Esophagus (tissue), 2 donors: ENCODE data around the gene SVOP. TPM values are rescaled to one million over a fixed set of nuclear protein-coding genes. Genes with fewer than 3 reads are reported as not detected.

ENCODE experiments used
- H3K27ac ChIP-seq, 2 donors: one replicate each; pipeline ENCODE4 v1.5.1; 2013; ENCODE audit warnings: low read depth in 2 of 2, mild to moderate bottlenecking in 2 of 2, inconsistent platforms in 1 of 2, low read length in 1 of 2, moderate library complexity in 1 of 2
- H3K27me3 ChIP-seq, 2 donors: one replicate each; pipeline ENCODE4 v1.6.1; 2013; ENCODE audit warnings: low read length in 2 of 2, control low read depth in 1 of 2, mild to moderate bottlenecking in 1 of 2; ENCODE audit not compliant: insufficient read depth in 2 of 2, control insufficient read depth in 1 of 2
- H3K36me3 ChIP-seq, 2 donors: one replicate each; pipeline ENCODE4 v1.6.1; 2013; ENCODE audit warnings: low read length in 1 of 2; ENCODE audit not compliant: control insufficient read depth in 2 of 2, insufficient read depth in 2 of 2
- H3K4me1 ChIP-seq, 2 donors: one replicate each; pipeline ENCODE4 v1.6.1; 2013; ENCODE audit warnings: low read length in 1 of 2; ENCODE audit not compliant: control insufficient read depth in 2 of 2, insufficient read depth in 2 of 2
- H3K4me3 ChIP-seq, 2 donors: one replicate each; pipeline ENCODE4 v1.5.1; 2013; ENCODE audit warnings: low read length in 2 of 2, mild to moderate bottlenecking in 2 of 2, low read depth in 1 of 2, moderate library complexity in 1 of 2
- H3K9me3 ChIP-seq, 2 donors: one replicate each; pipeline ENCODE4 v1.6.1; 2013; ENCODE audit warnings: mild to moderate bottlenecking in 2 of 2, low read depth in 1 of 2, low read length in 1 of 2, moderate library complexity in 1 of 2; ENCODE audit not compliant: control insufficient read depth in 2 of 2, insufficient read depth in 1 of 2
- WGBS, 2 donors: extraction: QIAGEN DNeasy Blood & Tissue Kit; methylation state at CpG; one replicate each; pipeline ENCODE4 v1.1.7; 2013; 5-methylcytosine and 5-hydroxymethylcytosine counted together
- polyA plus RNA-seq, 2 donors: library from polyadenylated mRNA; stranded (reverse); fragments of 200-250 nt; gene quantifications; one replicate each; pipeline ENCODE4 v1.2.3, GENCODE V29; 2013
- donor health status: healthy with polysubstance abuse.
- donor health status: Bipolar disorder and iron deficiency.

SVOP gene
- polyA plus RNA-seq, 2 donors, result not detected

- H3K27me3 ChIP-seq, result no peaks in the 10 kb centered on the region
- 76 to 89% methylated on average over 2 of the region's 2 CpGs for WGBS, 2 donors
- no peak overlapping the region for H3K27ac ChIP-seq
- peaks cover 0 to 2% of the 10 kb centered on the region in 2 donors for H3K4me1 ChIP-seq
- no peak overlapping the region for H3K4me3 ChIP-seq
- H3K36me3 ChIP-seq, result no peaks in the 10 kb centered on the region
- no peaks in the 10 kb centered on the region for H3K9me3 ChIP-seq
Measured at GRCh38 chr12:108906971-108907370, 113.9 kb downstream of the SVOP start.

DNA sequence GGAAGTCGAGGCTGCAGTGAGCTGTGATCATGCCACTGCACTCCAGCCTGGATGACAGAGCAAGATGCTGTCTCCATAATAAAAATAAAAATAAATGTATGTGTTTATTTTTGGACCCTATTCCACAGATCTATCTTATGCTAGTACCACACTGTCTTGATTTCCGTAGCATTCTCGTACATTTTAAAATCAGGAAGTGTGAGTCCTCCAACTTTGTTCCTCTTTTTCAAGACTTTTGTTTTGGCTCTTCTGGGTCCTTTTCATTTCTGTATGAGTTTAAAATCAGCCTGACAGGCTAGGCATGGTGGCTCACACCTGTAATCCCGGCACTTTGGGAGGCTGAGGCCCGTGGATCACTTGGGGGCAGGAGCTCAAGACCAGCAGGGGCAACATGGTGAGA, 115.1 kb downstream of the SVOP start:
- WGBS, 2 donors, result 73 to 78% methylated on average over 5 of the region's 5 CpGs
- no peaks in the 10 kb centered on the region for H3K9me3 ChIP-seq
- H3K4me3 ChIP-seq, result no peak overlapping the region
- H3K27me3 ChIP-seq, result no peaks in the 10 kb centered on the region
- no peak overlapping the region for H3K27ac ChIP-seq
- H3K36me3 ChIP-seq, result no peaks in the 10 kb centered on the region
- no peaks in the 10 kb centered on the region for H3K4me1 ChIP-seq

DNA sequence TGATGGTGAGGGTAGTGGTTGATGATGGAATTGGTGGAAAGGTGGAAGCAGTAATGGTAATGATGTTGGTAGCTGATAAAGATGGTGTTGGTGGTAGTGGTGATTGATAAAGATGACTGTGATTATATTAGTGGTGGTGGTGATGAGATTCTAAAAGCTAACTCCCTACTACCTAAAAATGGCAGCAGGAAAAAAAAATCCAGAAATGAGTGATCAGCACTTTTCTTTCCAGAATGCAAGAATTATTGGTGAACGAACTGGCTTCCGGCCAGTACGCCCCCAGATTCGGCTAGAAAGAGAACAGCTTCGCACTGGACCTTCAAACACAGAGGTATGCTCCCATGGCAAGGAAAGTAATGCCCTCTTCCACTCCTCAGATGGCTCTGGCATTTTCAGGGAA, 121.7 kb downstream of the SVOP start:
- Histone ChIP-seq H3K4me3 (no peak overlapping the region), H3K4me1 (peaks cover 0 to 3% of the 10 kb centered on the region in 2 donors), H3K36me3 (no peaks in the 10 kb centered on the region), H3K27ac (no peak overlapping the region), H3K9me3 (peaks cover 0 to 6% of the 10 kb centered on the region in 2 donors), H3K27me3 (no peaks in the 10 kb centered on the region)
- WGBS, 2 donors, result 82 to 84% methylated on average over 5 of the region's 5 CpGs

DNA sequence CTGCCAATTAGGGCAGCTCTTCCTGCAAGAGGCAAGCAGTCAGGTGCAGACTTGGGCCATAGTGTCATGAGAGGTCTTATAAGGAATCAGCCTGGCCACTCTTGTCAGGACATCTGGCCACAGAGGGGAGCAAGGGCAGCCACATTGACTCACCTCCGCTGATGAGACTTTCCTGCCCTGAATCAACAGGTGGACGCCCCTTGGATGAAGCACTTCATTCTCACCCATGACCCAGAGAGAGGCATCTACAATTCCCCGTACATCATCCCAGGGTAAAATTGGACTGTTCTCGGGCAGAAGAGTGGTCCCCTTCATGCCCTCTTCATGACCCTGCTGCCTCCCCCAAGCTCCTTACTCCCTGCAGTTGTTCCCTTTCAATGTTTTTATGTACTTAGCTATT, 124.1 kb downstream of the SVOP start:
- whole genome bisulfite sequencing, 2 donors, result 87 to 90% methylated on average over 4 of the region's 4 CpGs
- H3K9me3 ChIP-seq, result peaks cover 0 to 6% of the 10 kb centered on the region in 2 donors
- no peaks in the 10 kb centered on the region for H3K36me3 ChIP-seq
- H3K27ac ChIP-seq, result no peak overlapping the region
- no peak overlapping the region for H3K4me3 ChIP-seq
- H3K4me1 ChIP-seq, result peaks cover 0 to 3% of the 10 kb centered on the region in 2 donors
- no peaks in the 10 kb centered on the region for H3K27me3 ChIP-seq

GRCh38 chr12:108896336-108896735, 124.5 kb downstream of the SVOP start:
- Histone ChIP-seq H3K4me1 (peaks cover 0 to 3% of the 10 kb centered on the region in 2 donors), H3K27ac (no peak overlapping the region), H3K9me3 (peaks cover 0 to 6% of the 10 kb centered on the region in 2 donors), H3K36me3 (no peaks in the 10 kb centered on the region), H3K27me3 (no peaks in the 10 kb centered on the region), H3K4me3 (no peak overlapping the region)
- WGBS, 2 donors, result 54 to 62% methylated on average over 8 of the region's 8 CpGs

DNA sequence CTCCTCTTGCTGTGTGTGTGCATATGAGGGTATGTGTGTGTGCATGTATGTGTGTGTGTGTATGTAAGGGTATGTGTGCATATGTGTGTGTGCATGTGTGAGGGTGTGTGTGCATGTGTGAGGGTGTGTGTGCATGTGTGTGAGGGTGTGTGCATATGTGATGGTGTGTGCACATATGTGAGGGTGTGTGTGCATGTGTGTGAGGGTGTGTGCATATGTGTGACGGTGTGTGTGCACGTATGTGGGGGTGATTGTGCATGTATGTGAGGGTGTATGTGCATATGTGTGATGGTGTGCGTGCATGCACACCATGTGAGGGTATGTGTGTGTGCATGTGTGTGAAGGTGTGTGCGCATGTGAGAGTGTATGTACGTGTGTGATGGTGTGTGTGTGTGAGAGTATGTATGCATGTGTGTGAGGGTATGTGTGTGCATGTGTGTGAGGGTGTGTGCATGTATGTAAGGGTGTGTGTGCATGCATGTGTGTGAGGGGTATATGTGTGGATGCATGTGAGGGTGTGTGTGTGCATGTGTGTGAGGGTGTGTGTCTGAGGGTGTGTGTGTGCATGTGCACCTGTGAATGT, 125.6 kb downstream of the SVOP start:
- Histone ChIP-seq H3K36me3 (no peaks in the 10 kb centered on the region), H3K27ac (no peak overlapping the region), H3K27me3 (no peaks in the 10 kb centered on the region), H3K9me3 (peaks cover 0 to 6% of the 10 kb centered on the region in 2 donors), H3K4me3 (no peak overlapping the region), H3K4me1 (peaks cover 0 to 3% of the 10 kb centered on the region in 2 donors)
- 79 to 96% methylated on average over 5 of the region's 5 CpGs for WGBS, 2 donors

- Histone ChIP-seq H3K36me3 (no peaks in the 10 kb centered on the region), H3K9me3 (peaks cover 0 to 5% of the 10 kb centered on the region in 2 donors), H3K27ac (no peak overlapping the region), H3K4me3 (no peak overlapping the region), H3K27me3 (no peaks in the 10 kb centered on the region), H3K4me1 (peaks cover 0 to 2% of the 10 kb centered on the region in 2 donors)
- WGBS, 2 donors, result 64 to 70% methylated on average over 2 of the region's 2 CpGs
Measured at GRCh38 chr12:108890208-108890607, 130.7 kb downstream of the SVOP start.

DNA sequence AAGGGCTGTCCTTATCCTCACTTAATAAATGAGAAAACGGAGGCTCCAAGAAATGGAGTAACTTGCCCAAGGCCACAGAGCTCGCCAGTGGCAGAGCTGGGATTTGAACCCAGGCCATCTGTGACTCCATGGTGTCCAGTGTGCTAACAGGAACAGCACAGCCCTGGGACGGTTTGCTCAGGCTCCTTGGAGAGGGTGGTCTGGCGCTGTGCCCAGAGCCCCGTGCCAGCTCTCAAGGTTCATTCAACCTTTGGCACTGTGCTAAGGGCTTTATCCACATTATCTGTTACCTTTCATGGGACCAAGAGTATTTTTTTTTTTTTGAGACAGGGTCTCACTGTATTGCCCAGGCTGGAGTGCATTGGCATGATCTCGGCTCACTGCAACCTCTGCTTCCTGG, 132.8 kb downstream of the SVOP start:
- no peaks in the 10 kb centered on the region for H3K4me1 ChIP-seq

DNA sequence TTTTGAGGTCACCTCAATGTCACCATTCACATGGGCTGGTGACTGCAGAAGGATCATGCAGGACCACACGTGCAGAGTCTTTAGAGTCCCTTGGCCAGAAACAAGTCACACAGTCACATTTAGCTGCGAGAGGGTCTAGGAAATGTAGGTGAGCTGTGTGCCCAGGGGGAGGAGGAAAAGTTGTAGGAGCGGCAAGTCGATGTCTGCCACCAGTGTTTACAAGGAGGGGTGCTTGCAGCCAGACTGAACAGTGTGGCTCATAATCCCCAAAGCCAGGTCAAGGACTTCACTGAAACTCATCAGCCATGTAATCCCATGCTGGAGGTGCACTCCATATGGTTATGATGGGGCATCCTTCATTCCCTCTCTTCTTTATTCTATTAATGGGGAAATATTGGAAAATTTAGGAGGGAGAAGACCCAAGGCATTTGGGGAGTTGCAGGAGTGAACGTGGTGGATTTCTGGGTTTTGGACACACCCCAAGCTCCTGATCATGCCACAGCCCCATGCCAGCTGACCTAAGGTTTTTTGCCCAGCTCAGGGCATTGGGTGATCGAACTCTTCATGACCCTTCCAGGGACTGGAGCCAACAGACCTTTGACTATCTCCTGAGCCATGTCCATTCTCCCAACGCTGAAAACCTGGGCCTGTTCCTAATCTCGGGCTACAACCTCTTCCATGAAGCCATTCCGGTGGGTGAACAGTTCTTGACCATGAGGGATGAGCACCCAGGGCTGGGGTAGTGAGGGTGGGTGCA, 133.8 kb downstream of the SVOP start:
- Histone ChIP-seq H3K4me1 (no peaks in the 10 kb centered on the region), H3K4me3 (no peak overlapping the region), H3K27me3 (no peaks in the 10 kb centered on the region), H3K36me3 (no peaks in the 10 kb centered on the region), H3K9me3 (peaks cover 0 to 2% of the 10 kb centered on the region in 2 donors), H3K27ac (no peak overlapping the region)
- 65 to 75% methylated on average over 9 of the region's 9 CpGs for WGBS, 2 donors

More for the DNA sequence above, 132.8 kb downstream of the SVOP start:
- Histone ChIP-seq H3K27ac (no peak overlapping the region), H3K9me3 (peaks cover 0 to 2% of the 10 kb centered on the region in 2 donors), H3K4me3 (no peak overlapping the region), H3K36me3 (no peaks in the 10 kb centered on the region), H3K27me3 (no peaks in the 10 kb centered on the region)
- 42 to 51% methylated on average over 6 of the region's 6 CpGs for WGBS, 2 donors
